ENCODE data around the gene ATF2. TPM values are rescaled to one million over a fixed set of nuclear protein-coding genes. Genes with fewer than 3 reads are reported as not detected.

Gene ATF2, protein sequence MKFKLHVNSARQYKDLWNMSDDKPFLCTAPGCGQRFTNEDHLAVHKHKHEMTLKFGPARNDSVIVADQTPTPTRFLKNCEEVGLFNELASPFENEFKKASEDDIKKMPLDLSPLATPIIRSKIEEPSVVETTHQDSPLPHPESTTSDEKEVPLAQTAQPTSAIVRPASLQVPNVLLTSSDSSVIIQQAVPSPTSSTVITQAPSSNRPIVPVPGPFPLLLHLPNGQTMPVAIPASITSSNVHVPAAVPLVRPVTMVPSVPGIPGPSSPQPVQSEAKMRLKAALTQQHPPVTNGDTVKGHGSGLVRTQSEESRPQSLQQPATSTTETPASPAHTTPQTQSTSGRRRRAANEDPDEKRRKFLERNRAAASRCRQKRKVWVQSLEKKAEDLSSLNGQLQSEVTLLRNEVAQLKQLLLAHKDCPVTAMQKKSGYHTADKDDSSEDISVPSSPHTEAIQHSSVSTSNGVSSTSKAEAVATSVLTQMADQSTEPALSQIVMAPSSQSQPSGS
- 62.5 TPM for total RNA-seq

DNA sequence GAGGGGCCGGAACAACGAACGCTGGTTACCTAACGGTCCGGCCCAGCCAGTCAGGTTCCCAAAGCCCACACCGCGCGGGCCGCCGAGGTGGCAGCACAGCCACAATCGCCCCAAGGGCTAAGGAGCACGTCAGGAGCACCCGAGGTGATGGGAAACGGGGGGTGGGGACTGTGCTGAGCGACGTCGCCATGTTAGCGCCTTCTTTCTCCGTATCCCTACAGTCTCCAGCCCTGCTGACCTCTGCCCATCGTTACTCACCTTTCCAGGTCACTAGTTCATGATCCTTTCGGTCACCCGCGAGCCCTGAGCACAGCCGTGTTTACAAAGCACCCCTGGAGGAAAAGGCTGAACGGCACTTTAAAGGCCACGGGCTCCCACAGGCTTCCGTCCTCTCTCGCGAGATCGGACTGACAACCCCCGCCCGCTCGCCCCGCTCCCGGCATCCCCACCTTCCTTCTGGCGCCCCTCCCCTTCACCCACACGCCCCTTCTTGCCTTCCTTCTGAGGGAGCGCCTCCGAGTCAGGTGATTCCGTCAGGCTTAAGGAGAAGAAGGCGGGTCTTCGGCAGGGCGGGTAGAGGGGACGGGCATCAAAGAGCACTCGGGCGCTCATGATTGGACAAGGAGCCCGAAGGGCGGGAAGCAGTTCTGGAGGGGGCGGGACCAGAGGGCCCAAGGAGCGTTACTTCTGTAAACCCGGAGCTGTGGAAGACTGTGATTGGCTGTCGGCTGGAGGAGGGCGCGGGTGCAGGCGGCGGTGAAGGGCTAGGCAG is at the start of gene ATF2:
Gene ATF2, minus strand, starts transcription at position 412 of the 772 bp plus-strand sequence. CDS start 31,760 bp downstream, outside the sequence.
- peak; percentile 100 for DNase-seq

DNA sequence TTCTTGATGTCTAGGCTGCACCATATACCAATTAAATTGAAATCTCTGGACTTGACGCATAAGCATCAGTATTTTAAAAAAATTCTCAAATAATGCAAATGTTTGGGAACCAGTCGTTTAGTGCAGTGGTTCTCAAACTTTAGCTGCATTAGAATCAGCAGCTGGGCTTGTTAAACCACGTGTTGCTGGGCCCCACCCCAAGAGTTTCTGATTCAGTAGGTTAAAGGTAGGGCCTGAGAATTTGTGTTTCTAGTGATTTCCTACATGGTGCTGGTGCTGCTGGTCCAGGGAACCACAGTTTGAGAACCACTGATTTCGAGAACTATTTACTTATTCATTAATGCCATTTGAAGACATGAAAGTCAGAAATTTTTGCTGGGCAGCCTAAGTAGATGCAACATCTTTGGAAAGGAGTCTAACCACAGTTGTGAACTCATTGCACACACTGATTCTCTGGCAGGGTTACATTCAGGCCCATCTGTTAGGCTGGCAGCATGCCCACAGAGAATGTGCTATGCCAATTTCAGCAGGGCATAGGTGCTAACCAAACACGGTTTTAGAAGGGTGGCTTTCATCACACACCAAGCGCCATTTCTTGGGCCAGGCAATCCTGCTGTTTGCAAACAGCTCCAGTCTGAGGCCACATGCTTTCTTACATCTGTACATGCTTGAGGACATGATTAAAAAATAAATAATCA is 39.9 kb upstream of the ATF2 start:
- DNase-seq = peak; percentile 80

DNA sequence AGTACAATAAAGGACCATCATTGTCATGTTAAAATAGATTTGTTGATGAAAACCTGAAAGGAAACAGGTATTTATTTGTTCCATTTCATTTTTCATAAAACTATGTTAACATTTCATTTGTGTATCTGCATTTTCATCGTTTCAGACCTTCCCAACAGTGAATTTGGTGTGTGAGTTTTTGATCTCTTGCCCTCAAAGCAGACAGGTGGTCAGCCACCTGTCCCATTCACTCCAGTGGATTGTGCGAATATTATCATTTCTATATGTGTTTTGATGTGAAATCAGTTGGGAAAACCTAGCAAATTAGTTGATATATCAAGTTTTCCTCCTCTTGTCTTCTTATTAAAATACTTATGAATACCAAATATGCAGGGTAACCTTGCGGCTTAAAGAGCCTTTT is 38.9 kb upstream of the ATF2 start:
- DNase-seq = no peak

DNA sequence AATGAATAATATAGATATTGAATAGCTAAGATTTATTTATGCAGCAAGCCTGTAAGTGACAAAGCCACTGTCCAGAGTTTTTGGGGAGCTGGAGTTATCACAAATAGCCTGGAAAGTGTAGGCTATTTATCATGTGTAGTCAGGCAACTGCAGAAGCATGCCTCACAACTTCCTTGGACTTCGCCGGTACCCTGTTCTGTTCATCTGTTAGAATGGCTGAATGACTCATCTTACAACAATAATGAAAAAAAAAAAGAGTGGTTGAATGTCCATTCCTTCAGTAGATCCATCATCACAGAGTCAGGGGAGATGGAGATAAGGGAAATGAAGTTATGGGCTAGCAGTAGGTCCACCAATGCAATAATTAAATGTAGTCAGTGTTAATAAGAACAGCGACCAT is 37.5 kb upstream of the ATF2 start:
- no peak for DNase-seq

DNA sequence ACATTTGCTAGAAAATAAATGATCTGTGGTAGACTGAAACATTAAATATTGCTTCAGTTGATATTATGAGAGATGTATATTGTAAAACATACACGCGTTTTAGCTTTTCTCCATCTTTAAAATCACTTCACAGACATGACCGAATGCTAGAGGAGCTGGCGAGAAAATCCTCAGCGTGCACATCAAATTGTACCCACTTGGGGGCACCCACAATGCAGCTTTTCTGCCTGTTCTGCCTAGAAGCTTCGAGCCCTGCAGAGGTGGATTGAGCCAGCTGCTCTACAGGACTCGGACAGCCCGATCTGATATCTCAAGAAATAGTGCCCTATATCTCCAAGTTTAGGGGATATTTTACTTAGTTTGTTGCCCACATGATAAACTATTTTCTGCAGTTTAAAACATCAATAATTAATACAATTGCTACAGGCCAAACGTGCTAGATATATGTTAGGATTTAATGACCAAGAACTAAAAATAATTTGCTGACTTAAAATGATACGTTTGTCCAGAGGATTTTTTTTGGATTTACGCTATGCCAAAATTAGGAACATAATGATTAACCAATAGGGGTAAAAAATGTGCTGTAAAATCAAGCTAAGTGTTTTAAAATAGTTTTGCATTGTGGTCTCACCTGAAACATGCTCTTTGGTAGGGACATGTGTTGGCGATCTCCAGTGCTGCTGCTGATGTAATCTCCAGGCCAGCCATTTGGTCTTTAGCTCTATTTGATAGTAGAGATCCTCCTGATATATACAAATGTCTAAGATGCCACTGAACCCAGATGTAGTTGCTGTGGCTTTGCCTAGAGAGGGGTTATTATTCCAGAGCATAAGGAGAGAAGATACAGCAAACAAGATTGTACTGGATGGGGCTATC is 35.9 kb upstream of the ATF2 start:
- peak; percentile 67 for DNase-seq

DNA sequence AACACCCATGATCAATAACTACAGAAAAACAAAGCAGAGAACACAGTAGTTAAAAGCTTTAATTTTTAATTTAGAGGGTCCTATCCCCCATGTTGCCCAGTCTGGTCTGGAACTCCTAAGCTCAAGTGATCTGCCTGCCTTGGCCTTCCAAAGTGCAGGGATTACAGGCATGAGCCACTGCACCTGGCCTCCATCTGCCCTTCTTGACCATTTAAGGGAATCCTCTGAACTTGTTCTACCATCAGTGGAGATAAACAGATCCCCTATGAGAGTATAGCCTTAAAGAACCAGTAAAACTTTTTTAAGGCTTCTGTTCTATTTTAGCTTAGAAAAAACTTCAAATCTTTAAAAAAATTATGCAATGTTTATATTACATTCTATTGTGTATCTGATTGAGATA is 27.0 kb upstream of the ATF2 start:
- peak; percentile 18 for DNase-seq

DNA sequence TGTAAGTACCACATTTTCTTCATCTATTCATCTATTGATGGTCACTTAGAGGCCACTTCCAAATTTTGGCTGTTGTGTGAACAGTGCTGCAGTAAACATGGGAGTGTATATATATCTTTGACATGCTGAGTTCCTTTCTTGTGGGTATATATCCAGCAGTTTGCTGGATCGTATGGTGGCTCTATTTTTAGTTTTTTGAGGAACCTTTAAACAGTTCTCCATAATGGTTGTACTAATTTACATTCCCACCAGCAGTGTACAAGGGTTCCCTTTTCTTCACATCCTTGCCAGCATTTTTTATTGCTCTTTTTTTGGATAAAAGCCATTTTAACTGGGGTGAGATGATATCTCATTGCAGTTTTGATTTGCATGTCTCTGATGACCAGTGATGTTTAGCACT is 20.8 kb upstream of the ATF2 start:
- no peak for DNase-seq

DNA sequence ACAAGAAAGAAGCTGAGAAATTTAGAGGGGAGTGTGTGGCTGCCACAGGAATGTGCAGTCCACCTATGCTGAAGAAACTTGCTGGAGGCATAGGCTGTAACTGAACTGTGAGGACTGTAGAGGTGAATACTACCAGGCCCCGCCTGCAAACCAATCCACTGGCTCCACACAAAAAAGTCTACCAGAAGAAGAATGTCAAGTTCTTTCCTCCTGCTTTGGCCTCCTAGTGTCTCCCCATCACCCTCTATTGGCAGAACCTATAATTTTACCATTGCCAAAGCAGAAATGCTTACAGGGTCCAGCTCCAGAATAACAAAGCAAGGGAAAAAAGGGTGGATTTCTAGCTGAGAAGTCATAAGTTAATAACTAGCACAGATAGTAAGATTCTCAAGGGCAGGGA is 19.4 kb upstream of the ATF2 start:
- DNase-seq = no peak

DNA sequence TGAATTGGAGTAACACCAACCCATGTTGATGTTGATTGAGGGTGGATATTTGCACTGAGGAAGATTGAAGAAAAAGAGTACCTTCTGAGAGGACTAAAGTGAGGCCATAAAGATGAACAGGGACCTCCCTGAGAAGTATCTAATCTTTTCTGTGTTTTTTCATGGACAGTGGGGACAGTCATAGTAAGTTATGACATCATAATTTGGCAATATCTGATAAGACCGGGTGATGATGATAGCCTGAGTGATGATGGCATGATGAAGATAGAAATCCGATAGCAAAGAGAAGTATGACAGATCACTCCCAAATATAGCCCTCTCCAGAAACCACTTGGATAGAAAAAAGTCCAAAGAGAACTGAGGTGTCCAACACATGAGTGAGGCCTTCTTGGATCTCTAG is 15.7 kb upstream of the ATF2 start:
- DNase-seq = no peak

DNA sequence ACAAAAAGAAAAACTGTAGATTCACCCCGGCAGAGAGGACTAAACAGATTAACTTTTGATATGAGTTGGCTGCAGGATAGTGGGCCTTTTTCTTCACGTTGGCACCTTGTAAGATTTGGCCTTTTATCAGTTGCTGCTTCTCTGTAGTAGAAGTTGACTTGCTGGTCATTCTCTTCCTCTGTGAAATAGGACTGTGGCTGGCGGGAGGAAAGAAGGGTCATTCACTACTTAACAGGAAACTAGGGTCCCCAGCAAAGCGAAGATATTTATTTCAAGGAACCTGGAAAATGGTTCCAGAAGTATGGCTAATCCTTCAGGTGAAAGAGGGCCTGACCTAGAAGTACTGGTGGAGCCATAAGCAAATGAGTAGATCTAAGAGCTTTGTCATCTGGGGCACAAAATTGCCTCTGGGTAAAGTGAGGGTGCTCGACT is 13.9 kb upstream of the ATF2 start:
- DNase-seq = no peak

DNA sequence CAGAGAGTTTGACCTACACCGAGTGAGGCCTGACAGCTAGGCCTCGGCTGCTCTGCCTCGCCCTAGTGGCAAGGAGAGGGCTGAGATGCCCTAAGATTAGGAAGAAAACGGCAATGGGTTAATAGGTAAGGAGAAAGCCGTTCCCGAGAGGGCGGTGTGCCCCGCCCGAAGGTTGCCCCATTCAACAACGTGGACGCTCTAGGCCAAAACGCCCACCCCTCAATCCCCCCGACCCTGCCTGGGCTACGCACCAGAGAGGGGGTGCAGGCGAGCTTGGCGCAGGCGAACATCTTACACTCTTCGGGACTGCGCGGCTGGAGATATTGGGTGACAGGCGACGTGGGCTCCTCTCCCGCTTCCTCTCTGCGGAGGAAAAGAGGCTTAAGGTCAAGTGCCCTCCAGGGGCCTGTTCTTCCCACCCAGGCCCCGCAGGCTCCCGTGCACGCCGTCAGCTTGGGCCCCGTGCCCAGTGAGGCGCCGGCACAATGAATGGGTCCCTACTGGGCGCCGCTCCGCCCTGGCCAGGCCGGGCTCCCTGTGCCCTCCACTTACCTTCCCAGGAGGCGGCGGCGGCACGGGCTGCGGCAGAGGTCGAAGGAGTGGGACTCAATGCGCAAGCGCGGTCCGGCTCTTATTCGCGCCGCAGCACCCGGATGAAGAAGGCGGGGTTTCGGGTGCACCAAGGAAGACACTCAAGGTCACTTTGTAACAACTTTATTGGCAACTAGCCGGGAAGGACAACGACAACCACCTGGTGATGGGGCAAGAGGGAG is 13.3 kb upstream of the ATF2 start, which contains the start of gene ATP5MC3:
Gene ATP5MC3, minus strand, starts transcription at position 607 of the 773 bp plus-strand sequence. Its CDS starts 317 bp downstream, at position 290.
- DNase-seq = peak; percentile 98

DNA sequence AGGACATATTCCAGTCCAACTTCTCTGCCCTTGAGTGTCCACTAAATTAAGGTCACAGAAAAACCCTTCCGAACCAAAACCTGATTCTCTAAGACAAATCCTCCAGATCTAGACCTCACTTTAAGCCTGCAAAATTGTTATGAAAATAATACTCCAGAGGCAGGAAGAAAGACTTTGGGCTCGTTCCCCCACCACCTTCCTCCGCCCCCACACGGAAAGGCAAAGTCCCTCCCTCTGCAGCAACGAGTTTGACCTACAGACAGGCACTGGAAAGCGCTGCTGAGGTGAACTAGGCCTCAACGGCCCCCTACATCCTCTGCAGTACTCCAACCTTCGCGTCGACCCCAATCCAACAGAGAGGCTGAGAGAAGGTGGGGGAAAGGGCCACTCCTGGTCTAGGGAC is 12.7 kb upstream of the ATF2 start:
- peak; percentile 51 for DNase-seq

DNA sequence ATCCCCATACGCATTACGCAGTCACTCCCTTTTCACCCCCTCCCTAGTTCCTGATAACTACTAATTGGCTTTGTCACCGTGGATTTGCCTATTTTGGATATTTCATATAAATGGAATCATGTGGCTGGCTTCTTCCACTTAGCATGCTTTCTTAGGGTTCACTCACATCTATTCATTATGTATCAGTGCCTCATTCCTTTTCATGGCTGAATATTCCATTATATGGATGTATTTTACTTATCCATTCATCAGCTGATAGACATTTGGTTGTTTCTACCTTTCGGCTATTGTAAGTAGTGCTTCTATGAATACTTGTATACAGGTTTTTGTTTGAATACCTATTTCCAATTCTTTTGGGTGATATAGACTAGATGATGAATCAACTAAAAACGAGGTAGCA is 8.6 kb upstream of the ATF2 start:
- no peak for DNase-seq

DNA sequence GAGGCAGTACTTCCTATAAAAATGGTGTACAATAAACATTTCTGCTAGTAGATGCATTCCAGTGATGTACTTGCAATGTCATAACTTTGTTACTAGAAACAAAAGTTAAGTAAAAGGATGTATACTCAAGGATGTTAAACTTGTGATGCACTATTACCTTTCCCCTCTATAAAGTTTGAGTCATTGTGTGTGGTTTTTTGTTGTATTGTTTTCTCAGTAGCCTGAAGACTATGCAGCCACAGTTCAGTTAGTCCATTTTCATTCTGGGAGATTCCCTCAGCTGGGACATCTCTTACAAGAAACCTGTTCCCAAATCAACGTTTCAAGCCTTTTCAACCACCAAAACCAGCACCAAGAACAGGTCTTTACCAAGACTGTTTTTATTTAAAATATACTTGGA is 7.9 kb upstream of the ATF2 start:
- DNase-seq = no peak

DNA sequence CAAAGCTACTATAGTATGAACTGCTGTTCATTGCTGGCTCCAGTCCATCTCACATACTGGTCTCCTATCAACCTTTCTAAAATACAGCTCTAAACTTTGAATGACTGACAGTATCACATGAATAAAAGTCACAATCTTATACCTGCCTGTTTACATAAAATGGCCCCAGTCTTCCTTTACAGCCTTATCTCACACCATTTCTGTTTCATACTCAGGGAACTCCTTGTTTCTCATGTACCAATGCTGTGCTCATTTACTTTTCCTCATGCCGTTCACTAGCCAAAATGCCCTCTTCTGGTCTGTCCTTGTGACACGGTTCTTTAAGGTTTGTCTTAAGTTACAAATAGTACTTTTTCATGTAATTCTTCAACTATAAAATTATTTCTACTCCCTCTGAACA is 7.3 kb upstream of the ATF2 start:
- DNase-seq = no peak

DNA sequence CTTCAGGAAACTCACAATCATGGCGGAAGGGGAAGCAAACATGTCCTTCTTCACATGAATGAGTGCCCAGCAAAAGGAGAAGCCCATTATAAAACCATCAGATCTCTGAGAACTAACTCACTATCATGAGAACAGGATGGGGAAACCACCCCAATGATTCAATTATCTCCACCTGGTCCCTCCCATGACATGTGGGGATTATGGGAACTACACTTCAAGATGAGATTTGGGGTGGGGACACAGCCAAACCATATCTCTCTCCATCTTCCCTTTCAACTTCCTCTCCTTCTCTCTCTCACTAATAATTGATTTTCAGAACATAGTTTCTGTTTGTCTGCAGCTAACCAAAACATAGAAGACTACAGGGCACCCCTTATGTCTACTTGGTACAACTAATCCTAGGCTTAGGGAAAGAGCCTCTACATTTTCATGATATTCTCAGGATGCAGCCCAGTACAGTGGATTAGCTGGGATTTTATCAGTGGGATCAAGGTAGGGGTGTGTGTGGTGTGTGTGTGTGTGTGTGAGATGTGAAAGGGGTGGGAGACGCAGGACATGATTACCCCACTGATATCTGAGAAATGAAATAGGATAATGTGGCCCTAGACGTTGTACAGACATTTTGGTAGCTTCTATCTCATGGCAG is 2.8 kb upstream of the ATF2 start:
- DNase-seq = no peak

DNA sequence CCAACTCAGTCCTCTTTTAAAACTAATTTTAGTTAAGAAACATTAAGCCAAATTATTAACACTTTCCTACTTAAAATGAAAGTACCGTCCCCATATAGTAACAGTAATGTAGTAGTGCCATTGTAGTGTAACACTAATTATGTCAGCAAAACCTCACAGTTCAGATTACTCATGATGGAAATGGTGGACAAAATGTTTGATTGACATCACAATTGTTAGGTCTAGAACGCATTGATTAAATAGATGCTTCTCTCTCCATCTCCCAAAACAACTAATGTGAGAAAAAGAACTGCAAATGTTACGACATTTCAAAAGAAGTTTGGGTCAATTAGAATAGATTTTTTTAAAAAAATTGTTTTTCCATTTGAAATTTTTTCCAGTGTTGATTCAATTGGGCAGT is 1.2 kb upstream of the ATF2 start:
- DNase-seq = no peak

DNA sequence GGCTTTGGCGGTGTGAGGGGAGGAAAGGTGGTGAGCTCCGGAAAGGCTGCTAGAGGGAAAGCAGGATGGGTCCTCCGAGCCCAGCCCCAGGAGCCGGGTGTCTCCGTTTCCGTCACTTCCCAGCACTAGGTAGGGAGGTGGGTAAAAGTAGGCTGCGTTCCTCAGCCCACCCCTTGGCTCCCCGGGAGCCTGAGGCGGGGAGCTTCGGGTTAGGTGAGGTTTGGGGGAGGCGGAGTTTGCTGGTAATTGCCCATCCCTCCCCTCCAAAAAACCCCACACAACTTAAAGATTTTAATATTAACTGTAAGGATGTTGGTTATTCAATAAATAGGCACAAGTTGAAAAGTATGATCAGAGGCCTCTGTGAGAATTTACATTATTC is 552 bp upstream of the ATF2 start:
- no peak for DNase-seq

DNA sequence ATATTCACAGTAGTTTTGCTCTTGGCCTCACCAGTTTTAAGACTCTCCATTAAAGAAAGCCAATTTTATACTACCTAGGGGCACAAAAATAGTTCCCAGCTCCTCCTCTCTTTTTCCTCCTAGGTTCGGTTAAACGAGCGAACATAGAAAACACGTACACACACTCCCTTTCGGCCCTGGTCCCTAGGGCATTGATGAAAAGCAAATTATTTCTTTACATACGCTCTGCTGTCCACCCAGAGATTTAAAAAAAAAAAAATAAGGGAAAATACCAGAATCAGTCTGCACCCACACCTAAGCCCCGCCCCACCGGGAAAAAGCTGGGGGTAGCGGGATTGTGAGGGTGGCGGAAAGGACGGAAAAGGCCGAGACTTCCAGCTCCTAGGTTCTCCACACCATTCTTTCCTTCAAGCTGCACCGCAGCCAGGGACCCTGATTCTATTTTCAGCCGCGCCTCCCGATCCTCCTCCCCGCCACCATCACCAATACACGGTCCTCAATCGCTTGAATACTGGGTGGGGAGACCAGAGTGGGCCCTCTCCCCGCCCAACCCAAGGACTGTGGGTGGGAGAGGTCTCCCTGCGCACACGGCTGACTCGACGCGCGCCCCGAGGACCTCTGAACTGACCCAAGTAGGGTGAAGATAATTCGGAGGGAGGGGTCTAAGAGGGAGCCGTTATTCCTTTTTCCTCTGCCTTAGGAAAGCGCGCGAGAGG is 769 bp downstream of the ATF2 start:
- peak; percentile 66 for DNase-seq
